Caco-2 (cell line): ENCODE data around the gene KCNG1. TPM values are rescaled to one million over a fixed set of nuclear protein-coding genes. Genes with fewer than 3 reads are reported as not detected.
A peak's percentile ranks its signal among the peaks of the same experiment; 100 is the strongest.

Source experiments
- BruUV-seq: library from RNA; stranded (reverse); fragments of 400-500 nt; replicated peaks from 2 replicates; lab custom pipeline; 2021; lab: Mats Ljungman, UMichigan
- CTCF ChIA-PET: fragments of 300-600 bp; sonication (Branson Sonifier 250); formaldehyde crosslinking; loops from one replicate; lab custom pipeline; 2022; ENCODE audit warnings: antibody characterized with exemption; lab: Charles Lee
- POLR2A ChIA-PET: fragments of 300-600 bp; sonication (Branson Sonifier 250); formaldehyde crosslinking; loops from one replicate; lab custom pipeline; 2022; ENCODE audit warnings: antibody characterized with exemption; lab: Charles Lee
- DNase-seq, 2 experiments: peaks; one replicate each; pipeline versions ENCODE4 v3.0.0 to v3.0.0-alpha.2; 2020 to 2022
- H3K27me3 ChIP-seq: replicated peaks from 2 replicates; pipeline ENCODE4 v1.6.0; 2011; ENCODE audit warnings: low read length; ENCODE audit not compliant: control insufficient read depth, insufficient read depth
- H3K36me3 ChIP-seq: 2 replicates; pipeline ENCODE4 v1.5.1; 2011; ENCODE audit warnings: low read length; ENCODE audit not compliant: control insufficient read depth, insufficient read depth
- H3K4me1 ChIP-seq: fragments of 250-450 bp; sonication (Bioruptor Pico); 2 replicates; pipeline ENCODE4 v1.5.1; 2020; ENCODE audit warnings: mild to moderate bottlenecking
- H3K4me3 ChIP-seq: 2 replicates; pipeline ENCODE4 v1.5.1; 2011; ENCODE audit warnings: low read depth, mild to moderate bottlenecking, control low read depth, low read length
- H3K9me3 ChIP-seq: fragments of 250-450 bp; sonication (Bioruptor Pico); 2 replicates; pipeline ENCODE4 v1.5.1; 2020; ENCODE audit warnings: mild to moderate bottlenecking, moderate library complexity
- H3K27ac Mint-ChIP-seq: one replicate; pipeline ENCODE4 v1.8.0; 2022; ENCODE audit warnings: mixed read lengths; ENCODE audit not compliant: unreplicated experiment
- H3K27me3 Mint-ChIP-seq: one replicate; pipeline ENCODE4 v1.8.0; 2022; ENCODE audit warnings: mixed read lengths; ENCODE audit not compliant: insufficient read depth, unreplicated experiment
- H3K36me3 Mint-ChIP-seq: one replicate; pipeline ENCODE4 v1.8.0; 2022; ENCODE audit warnings: mild to moderate bottlenecking, mixed read lengths; ENCODE audit not compliant: insufficient read depth, unreplicated experiment
- H3K4me1 Mint-ChIP-seq: one replicate; pipeline ENCODE4 v1.8.0; 2022; ENCODE audit warnings: low read depth, mixed read lengths; ENCODE audit not compliant: unreplicated experiment
- H3K4me3 Mint-ChIP-seq: one replicate; pipeline ENCODE4 v1.8.0; 2022; ENCODE audit warnings: mild to moderate bottlenecking, moderate library complexity, mixed read lengths; ENCODE audit not compliant: unreplicated experiment
- H3K9me3 Mint-ChIP-seq: one replicate; pipeline ENCODE4 v1.8.0; 2022; ENCODE audit warnings: mixed read lengths; ENCODE audit not compliant: unreplicated experiment
- CTCF ChIP-seq, 2 experiments: fragments of 200-600 bp in 1 of 2; IDR thresholded peaks; 1 replicate in 1 of 2; 2 replicates in 1 of 2; pipeline versions ENCODE4 v1.5.1 to v1.8.0; 2011 to 2022; ENCODE audit warnings: antibody characterized with exemption in 1 of 2, control low read depth in 1 of 2, inconsistent platforms in 1 of 2, low read depth in 1 of 2, low read length in 1 of 2, mild to moderate bottlenecking in 1 of 2, moderate library complexity in 1 of 2; ENCODE audit not compliant: insufficient read depth in 1 of 2, severe bottlenecking in 1 of 2, unreplicated experiment in 1 of 2
- intact Hi-C: fragments of 100-400 bp; cut with micrococcal nuclease; formaldehyde crosslinking; loops from one replicate; pipeline ENCODE4 v1.10.0; 2022; ENCODE audit not compliant: unreplicated experiment
- total RNA-seq: library from RNA; stranded (reverse); gene quantifications from 2 replicates; pipeline ENCODE4 v1.2.3, GENCODE V29; 2022

Gene KCNG1
- total RNA-seq, 1 experiment from 2014 or later, result 1.5 TPM

GRCh38 chr20:50982363-50982762 lies 40.5 kb downstream of the KCNG1 start:
- POLR2A ChIA-PET, result no interaction called here
- intact Hi-C loops, result no loop called here

DNA sequence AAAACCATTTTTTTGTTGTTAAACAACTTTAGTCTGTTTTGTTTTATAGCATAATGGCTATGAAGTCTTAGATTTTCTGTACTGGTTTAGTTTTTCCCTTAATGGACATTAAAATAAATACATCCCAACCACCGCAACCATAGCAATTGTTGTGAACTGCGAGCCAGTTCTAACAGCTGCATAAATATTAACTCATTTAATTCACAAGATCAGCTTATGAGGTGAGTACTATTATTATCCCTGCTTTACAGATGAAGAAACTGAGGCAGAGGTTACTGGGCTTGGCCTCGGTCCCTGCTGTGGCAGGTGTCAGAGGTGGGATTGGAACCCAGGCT lies 41.2 kb downstream of the KCNG1 start:
- Histone ChIP-seq H3K4me1 (peaks cover 4% of the 10 kb centered on the region), H3K36me3 (no peaks in the 10 kb centered on the region), H3K27me3 (0 out of 2 replicates have a peak, but pooled peaks cover 1% of the 10 kb centered on the region), H3K4me3 (no peak overlapping the region), H3K9me3 (no peaks in the 10 kb centered on the region)
- Mint-ChIP-seq H3K4me1 (peaks cover 10% of the 10 kb centered on the region), H3K9me3 (no peaks in the 10 kb centered on the region), H3K4me3 (no peak overlapping the region), H3K27ac (no peak overlapping the region), H3K27me3 (peaks cover 17% of the 10 kb centered on the region), H3K36me3 (no peaks in the 10 kb centered on the region)
- intact Hi-C loops, result no loop called here
- ChIA-PET POLR2A (no interaction called here), CTCF (interaction anchor here (0.6 to 2.8 kb wide), 16 partner anchors 12 to 602 kb away, joined by 3 to 36 read pairs (median 4); partner anchors contain the start of genes ADNP, BCAS4 and NFATC2)
- DNase-seq, result no peak
- no peak for TF ChIP-seq CTCF (IDR thresholded peaks at IDR 0.05; ENCODE audit: insufficient read depth in 1 of 2, low read depth in 1 of 2, low read length in 1 of 2, severe bottlenecking in 1 of 2, unreplicated experiment in 1 of 2)
- BruUV-seq, result no TSS peak

More at GRCh38 chr20:50982363-50982762, 40.5 kb downstream of the KCNG1 start:
- CTCF ChIA-PET, result interaction anchor here (0.6 to 2.8 kb wide), 8 partner anchors 15 to 777 kb away, joined by 3 to 36 read pairs (median 4); partner anchors contain the start of gene BCAS4
- H3K27me3 Mint-ChIP-seq, result peaks cover 17% of the 10 kb centered on the region
- Histone ChIP-seq H3K27me3 (0 out of 2 replicates have a peak, but pooled peaks cover 1% of the 10 kb centered on the region), H3K9me3 (no peaks in the 10 kb centered on the region), H3K4me3 (no peak overlapping the region), H3K36me3 (no peaks in the 10 kb centered on the region), H3K4me1 (peaks cover 4% of the 10 kb centered on the region)
- BruUV-seq, result no TSS peak
- no peak for TF ChIP-seq CTCF (IDR thresholded peaks at IDR 0.05; ENCODE audit: insufficient read depth in 1 of 2, low read depth in 1 of 2, low read length in 1 of 2, severe bottlenecking in 1 of 2, unreplicated experiment in 1 of 2)
- DNase-seq, result peak in 1 of 2 experiments; percentile 51
- no peak overlapping the region for H3K4me3 Mint-ChIP-seq
- H3K36me3 Mint-ChIP-seq, result no peaks in the 10 kb centered on the region
- H3K9me3 Mint-ChIP-seq, result no peaks in the 10 kb centered on the region
- peaks cover 10% of the 10 kb centered on the region for H3K4me1 Mint-ChIP-seq
- H3K27ac Mint-ChIP-seq, result no peak overlapping the region

GRCh38 chr20:50980851-50981713 lies 41.8 kb downstream of the KCNG1 start:
- no peak overlapping the region for H3K4me3 Mint-ChIP-seq
- TF ChIP-seq CTCF (IDR thresholded peaks at IDR 0.05; ENCODE audit: insufficient read depth in 1 of 2, low read depth in 1 of 2, low read length in 1 of 2, severe bottlenecking in 1 of 2, unreplicated experiment in 1 of 2), result peak; percentile 96 to 98
- ChIA-PET POLR2A (interaction anchor here (0.6 kb wide), 1 partner anchor 1120 kb away, joined by 6 read pairs; no protein-coding TSS in a partner anchor), CTCF (interaction anchor here (0.5 to 2.8 kb wide), 23 partner anchors 12 to 1064 kb away, joined by 3 to 36 read pairs (median 4); partner anchors contain the start of genes ADNP, BCAS4 and NFATC2)
- Histone ChIP-seq H3K36me3 (no peaks in the 10 kb centered on the region), H3K27me3 (0 out of 2 replicates have a peak, but pooled peaks cover 1% of the 10 kb centered on the region), H3K4me3 (no peak overlapping the region), H3K9me3 (no peaks in the 10 kb centered on the region), H3K4me1 (peaks cover 4% of the 10 kb centered on the region)
- intact Hi-C loops, result no loop called here
- H3K9me3 Mint-ChIP-seq, result no peaks in the 10 kb centered on the region
- H3K4me1 Mint-ChIP-seq, result peaks cover 10% of the 10 kb centered on the region
- BruUV-seq, result no TSS peak
- peak; percentile 77 to 85 for DNase-seq
- peaks cover 17% of the 10 kb centered on the region for H3K27me3 Mint-ChIP-seq
- H3K36me3 Mint-ChIP-seq, result no peaks in the 10 kb centered on the region
- H3K27ac Mint-ChIP-seq, result no peak overlapping the region
